T-helper 2 cell treated with Interferon-gamma antibody and Interleukin-4, amounts not matched to agents 100 ng/mL and 5 ng/mL, for 36 hours (primary cell): ENCODE data around the gene TH. TPM values are rescaled to one million over a fixed set of nuclear protein-coding genes. Genes with fewer than 3 reads are reported as not detected.

ENCODE experiments used
- intact Hi-C: fragments of 100-400 bp; cut with micrococcal nuclease; formaldehyde crosslinking; loops from one replicate; pipeline ENCODE4 v1.15.1; 2023
- total RNA-seq: library from RNA; stranded (reverse); gene quantifications from 2 replicates; pipeline ENCODE4 v1.2.3, GENCODE V29; 2022

The TH gene
- total RNA-seq, 1 donor from 2014 or later = not detected

- intact Hi-C loops = no loop called here
Observed at GRCh38 chr11:2144544-2145248, 26.9 kb downstream of the TH start.

- intact Hi-C loops = no loop called here
Observed at GRCh38 chr11:2143799-2144543, 27.6 kb downstream of the TH start.

GRCh38 chr11:2143477-2143798, 28.2 kb downstream of the TH start:
- intact Hi-C loops = no loop called here

- intact Hi-C loops = no loop called here
Observed at GRCh38 chr11:2142762-2143202, 28.8 kb downstream of the TH start.

GRCh38 chr11:2142300-2142759, 29.3 kb downstream of the TH start:
- intact Hi-C loops = no loop called here

- intact Hi-C loops = no loop called here
Observed at GRCh38 chr11:2140411-2141400, 30.9 kb downstream of the TH start.

- intact Hi-C loops = no loop called here
Observed at GRCh38 chr11:2139621-2140337, 31.8 kb downstream of the TH start.

GRCh38 chr11:2139123-2139521, 32.5 kb downstream of the TH start, which contains the start of gene IGF2:
Gene IGF2 (minus strand): TSS chr11:2139389. CDS start chr11:2135523, 3,866 bp downstream.
- intact Hi-C loops = no loop called here

- intact Hi-C loops = no loop called here
Observed at GRCh38 chr11:2138431-2139122, 33.0 kb downstream of the TH start.

- intact Hi-C loops = no loop called here
Observed at GRCh38 chr11:2138068-2138430, 33.6 kb downstream of the TH start.

- intact Hi-C loops = no loop called here
Observed at GRCh38 chr11:2137202-2138067, 34.2 kb downstream of the TH start.

- intact Hi-C loops = no loop called here
Observed at GRCh38 chr11:2136952-2137201, 34.7 kb downstream of the TH start.

- intact Hi-C loops = no loop called here
Observed at GRCh38 chr11:2136209-2136951, 35.2 kb downstream of the TH start.

GRCh38 chr11:2135648-2136201, 35.9 kb downstream of the TH start:
- intact Hi-C loops = no loop called here

GRCh38 chr11:2135018-2135569, 36.5 kb downstream of the TH start:
- intact Hi-C loops = no loop called here

GRCh38 chr11:2134022-2135010, 37.3 kb downstream of the TH start:
- intact Hi-C loops = no loop called here
